Measurements from ENCODE around the gene OR6J1. TPM values are rescaled to one million over a fixed set of nuclear protein-coding genes. Genes with fewer than 3 reads are reported as not detected.

Gene OR6J1
- total RNA-seq, 1 experiment from 2014 or later: not detected

Other genes with a start within 250 kb of the OR6J1 start
- 284 and 290 TPM in 2 replicates for gene DAD1, start 55.1 kb downstream of the OR6J1 start, total RNA-seq (2014; rRNA removed)
- gene ABHD4, start 46.1 kb downstream of the OR6J1 start, total RNA-seq (2014; rRNA removed): 6.5 and 9.8 TPM in 2 replicates
- gene OXA1L, start 122.3 kb upstream of the OR6J1 start, total RNA-seq (2014; rRNA removed): 80.6 and 83.2 TPM in 2 replicates
- 4.2 and 4.6 TPM in 2 replicates for gene SLC7A7, start 171.1 kb upstream of the OR6J1 start, total RNA-seq (2014; rRNA removed)
- gene MRPL52, start 185.5 kb upstream of the OR6J1 start, total RNA-seq (2014; rRNA removed): 104 and 188 TPM in 2 replicates
- 292 and 331 TPM in 2 replicates for gene MMP14, start 192.2 kb upstream of the OR6J1 start, total RNA-seq (2014; rRNA removed)
- gene LRP10, start 227.4 kb upstream of the OR6J1 start, total RNA-seq (2014; rRNA removed): 86.0 and 86.5 TPM in 2 replicates
- 0.06 and 0.13 TPM in 2 replicates for gene REM2, start 238.9 kb upstream of the OR6J1 start, total RNA-seq (2014; rRNA removed)

Measured in LHCN-M2 (cell line).